HL-60 (cell line): ENCODE measurements around the gene MVK.

Experiments used
- GABPA ChIP-seq: IDR thresholded peaks from 2 replicates; pipeline ENCODE4 v1.6.1; 2012; ENCODE audit warnings: low read depth
- SPI1 ChIP-seq: IDR thresholded peaks from 2 replicates; pipeline ENCODE4 v1.6.1; 2012; ENCODE audit warnings: low read depth, mild to moderate bottlenecking, borderline replicate concordance
- TF ChIP-seq, protein P1 (sequence below): IDR thresholded peaks from one replicate; pipeline ENCODE4 v1.5.1; 2011; ENCODE audit warnings: low read length, control low read depth, inconsistent platforms; ENCODE audit not compliant: insufficient read depth

DNA sequence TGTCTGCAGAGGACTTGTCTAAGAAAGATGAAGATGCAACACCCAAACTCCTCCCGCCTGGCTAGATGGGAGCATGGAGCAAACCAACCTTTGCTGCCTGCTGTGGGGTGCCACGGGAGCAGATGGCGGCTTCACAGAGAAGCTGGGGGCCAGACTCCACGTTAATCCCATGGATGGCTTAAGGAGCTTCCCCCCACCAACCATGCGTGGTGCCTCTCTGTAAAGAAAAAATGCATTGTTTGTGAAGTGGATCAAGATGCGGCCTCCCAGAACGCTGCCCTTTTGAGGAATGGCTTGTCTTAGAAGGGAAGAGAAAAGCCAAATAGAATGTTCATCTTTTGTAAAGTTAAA is 15.6 kb downstream of the MVK start:
- TF ChIP-seq, protein P1, sequence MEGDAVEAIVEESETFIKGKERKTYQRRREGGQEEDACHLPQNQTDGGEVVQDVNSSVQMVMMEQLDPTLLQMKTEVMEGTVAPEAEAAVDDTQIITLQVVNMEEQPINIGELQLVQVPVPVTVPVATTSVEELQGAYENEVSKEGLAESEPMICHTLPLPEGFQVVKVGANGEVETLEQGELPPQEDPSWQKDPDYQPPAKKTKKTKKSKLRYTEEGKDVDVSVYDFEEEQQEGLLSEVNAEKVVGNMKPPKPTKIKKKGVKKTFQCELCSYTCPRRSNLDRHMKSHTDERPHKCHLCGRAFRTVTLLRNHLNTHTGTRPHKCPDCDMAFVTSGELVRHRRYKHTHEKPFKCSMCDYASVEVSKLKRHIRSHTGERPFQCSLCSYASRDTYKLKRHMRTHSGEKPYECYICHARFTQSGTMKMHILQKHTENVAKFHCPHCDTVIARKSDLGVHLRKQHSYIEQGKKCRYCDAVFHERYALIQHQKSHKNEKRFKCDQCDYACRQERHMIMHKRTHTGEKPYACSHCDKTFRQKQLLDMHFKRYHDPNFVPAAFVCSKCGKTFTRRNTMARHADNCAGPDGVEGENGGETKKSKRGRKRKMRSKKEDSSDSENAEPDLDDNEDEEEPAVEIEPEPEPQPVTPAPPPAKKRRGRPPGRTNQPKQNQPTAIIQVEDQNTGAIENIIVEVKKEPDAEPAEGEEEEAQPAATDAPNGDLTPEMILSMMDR = no peak
- no peak for TF ChIP-seq GABPA
- TF ChIP-seq SPI1 = no peak
